ENCODE data around the gene WSB1. TPM values are rescaled to one million over a fixed set of nuclear protein-coding genes. Genes with fewer than 3 reads are reported as not detected.
"Not testable (repeated sequence)": the region's sequence is repeated elsewhere in the genome, so short reads cannot be mapped to it uniquely, and the experiment has no call there.

Gene WSB1
- total RNA-seq: 145 TPM
- polyA plus RNA-seq (ENCODE audit: insufficient read depth in 1 of 8, insufficient read length in 8 of 8, low replicate concordance in 1 of 8): 100 to 1,000 TPM in 7 of 8 donors, 10 to 100 TPM in 1; 98.9 to 249 (median 140) TPM
- long read RNA-seq, donor 1, full-length matches to known transcripts: 18 of 36 reads
- long read RNA-seq, donor 1, partial matches to known transcripts: 18 of 36 reads
- long read RNA-seq, donor 1, other reads (novel, unspliced or antisense): 0 of 36 reads
- long read RNA-seq, donor 2, full-length matches to known transcripts: 4 of 10 reads
- long read RNA-seq, donor 2, partial matches to known transcripts: 6 of 10 reads
- long read RNA-seq, donor 2, other reads (novel, unspliced or antisense): 0 of 10 reads
- long read RNA-seq, donor 3, full-length matches to known transcripts: 32 of 57 reads
- long read RNA-seq, donor 3, partial matches to known transcripts: 25 of 57 reads
- long read RNA-seq, donor 3, other reads (novel, unspliced or antisense): 0 of 57 reads
- long read RNA-seq, donor 4, full-length matches to known transcripts: 10 of 92 reads
- long read RNA-seq, donor 4, partial matches to known transcripts: 82 of 92 reads
- long read RNA-seq, donor 4, other reads (novel, unspliced or antisense): 0 of 92 reads
- long read RNA-seq, donor 5, full-length matches to known transcripts: 34 of 71 reads
- long read RNA-seq, donor 5, partial matches to known transcripts: 37 of 71 reads
- long read RNA-seq, donor 5, other reads (novel, unspliced or antisense): 0 of 71 reads
- long read RNA-seq, donor 6, full-length matches to known transcripts: 55 of 341 reads
- long read RNA-seq, donor 6, partial matches to known transcripts: 286 of 341 reads
- long read RNA-seq, donor 6, other reads (novel, unspliced or antisense): 0 of 341 reads
- long read RNA-seq, donor 7, full-length matches to known transcripts: 18 of 110 reads
- long read RNA-seq, donor 7, partial matches to known transcripts: 92 of 110 reads
- long read RNA-seq, donor 7, other reads (novel, unspliced or antisense): 0 of 110 reads
- long read RNA-seq, donor 8, full-length matches to known transcripts: 19 of 72 reads
- long read RNA-seq, donor 8, partial matches to known transcripts: 53 of 72 reads
- long read RNA-seq, donor 8, other reads (novel, unspliced or antisense): 0 of 72 reads
- long read RNA-seq, donor 9, full-length matches to known transcripts: 9 of 155 reads
- long read RNA-seq, donor 9, partial matches to known transcripts: 146 of 155 reads
- long read RNA-seq, donor 9, other reads (novel, unspliced or antisense): 0 of 155 reads
- long read RNA-seq, donor 10, full-length matches to known transcripts: 34 of 464 reads
- long read RNA-seq, donor 10, partial matches to known transcripts: 430 of 464 reads
- long read RNA-seq, donor 10, other reads (novel, unspliced or antisense): 0 of 464 reads
- long read RNA-seq, donor 11, full-length matches to known transcripts: 22 of 53 reads
- long read RNA-seq, donor 11, partial matches to known transcripts: 31 of 53 reads
- long read RNA-seq, donor 11, other reads (novel, unspliced or antisense): 0 of 53 reads

GRCh38 chr17:27293898-27294688, at the start of gene WSB1:
TSS of gene WSB1 (plus strand) at chr17:27294114. CDS start at chr17:27294396, 282 bp downstream.
- H3K4me3 ChIP-seq (ENCODE audit: low read length): peak within 1 kb of the TSS; percentile 72
- peaks cover 14% of the 10 kb centered on the region for H3K4me1 ChIP-seq (ENCODE audit: control insufficient read depth, insufficient read depth, low read length)
- DNase-seq: peak; percentile 98
- H3K9me3 ChIP-seq (replicated peaks; ENCODE audit: control insufficient read depth, low read depth, low read length): no peaks in the 10 kb centered on the region
- H3K36me3 ChIP-seq (ENCODE audit: control insufficient read depth, insufficient read depth, low read length): peaks cover 4% of the 10 kb centered on the region
- no peaks in the 10 kb centered on the region for H3K27me3 ChIP-seq (ENCODE audit: control insufficient read depth, insufficient read depth, low read length)
- under 1% methylated on average over 61 of the region's 66 CpGs for WGBS (ENCODE audit: insufficient coverage)
- H3K27ac ChIP-seq (ENCODE audit: low read length): peak within 1 kb of the TSS; percentile 99

- no peaks in the 10 kb centered on the region for H3K9me3 ChIP-seq (replicated peaks; ENCODE audit: control insufficient read depth, low read depth, low read length)
- peaks cover 2% of the 10 kb centered on the region for H3K27me3 ChIP-seq (ENCODE audit: control insufficient read depth, insufficient read depth, low read length)
- peak overlapping the region; percentile 91 for H3K27ac ChIP-seq (ENCODE audit: low read length)
- H3K4me1 ChIP-seq (ENCODE audit: control insufficient read depth, insufficient read depth, low read length): peaks cover 34% of the 10 kb centered on the region
- no peaks in the 10 kb centered on the region for H3K36me3 ChIP-seq (ENCODE audit: control insufficient read depth, insufficient read depth, low read length)
- DNase-seq: peak; percentile 96
- WGBS (ENCODE audit: insufficient coverage): 54% methylated on average over 6 of the region's 16 CpGs
- no peak overlapping the region for H3K4me3 ChIP-seq (ENCODE audit: low read length)
Observed at GRCh38 chr17:27244491-27245223, 49.3 kb upstream of the WSB1 start.

GRCh38 chr17:27245230-27245696, 48.7 kb upstream of the WSB1 start:
- 0% methylated on average over 2 of the region's 7 CpGs for WGBS (ENCODE audit: insufficient coverage)
- DNase-seq: peak; percentile 93
- no peak overlapping the region for H3K4me3 ChIP-seq (ENCODE audit: low read length)
- H3K9me3 ChIP-seq (replicated peaks; ENCODE audit: control insufficient read depth, low read depth, low read length): no peaks in the 10 kb centered on the region
- H3K36me3 ChIP-seq (ENCODE audit: control insufficient read depth, insufficient read depth, low read length): no peaks in the 10 kb centered on the region
- peak overlapping the region; percentile 91 for H3K27ac ChIP-seq (ENCODE audit: low read length)
- H3K4me1 ChIP-seq (ENCODE audit: control insufficient read depth, insufficient read depth, low read length): peaks cover 32% of the 10 kb centered on the region
- peaks cover 2% of the 10 kb centered on the region for H3K27me3 ChIP-seq (ENCODE audit: control insufficient read depth, insufficient read depth, low read length)

GRCh38 chr17:27246537-27246936, 47.4 kb upstream of the WSB1 start:
- DNase-seq: no peak
- H3K4me3 ChIP-seq (ENCODE audit: low read length): no peak overlapping the region
- peaks cover 26% of the 10 kb centered on the region for H3K4me1 ChIP-seq (ENCODE audit: control insufficient read depth, insufficient read depth, low read length)
- H3K36me3 ChIP-seq (ENCODE audit: control insufficient read depth, insufficient read depth, low read length): no peaks in the 10 kb centered on the region
- H3K27me3 ChIP-seq (ENCODE audit: control insufficient read depth, insufficient read depth, low read length): peaks cover 2% of the 10 kb centered on the region
- no peaks in the 10 kb centered on the region for H3K9me3 ChIP-seq (replicated peaks; ENCODE audit: control insufficient read depth, low read depth, low read length)
- H3K27ac ChIP-seq (ENCODE audit: low read length): no peak overlapping the region

GRCh38 chr17:27247071-27247957, 46.6 kb upstream of the WSB1 start:
- 61% methylated on average over 4 of the region's 7 CpGs for WGBS (ENCODE audit: insufficient coverage)
- H3K4me1 ChIP-seq (ENCODE audit: control insufficient read depth, insufficient read depth, low read length): peaks cover 26% of the 10 kb centered on the region
- DNase-seq: peak; percentile 82
- no peaks in the 10 kb centered on the region for H3K9me3 ChIP-seq (replicated peaks; ENCODE audit: control insufficient read depth, low read depth, low read length)
- H3K27me3 ChIP-seq (ENCODE audit: control insufficient read depth, insufficient read depth, low read length): no peaks in the 10 kb centered on the region
- H3K36me3 ChIP-seq (ENCODE audit: control insufficient read depth, insufficient read depth, low read length): no peaks in the 10 kb centered on the region
- H3K27ac ChIP-seq (ENCODE audit: low read length): peak overlapping the region; percentile 65
- H3K4me3 ChIP-seq (ENCODE audit: low read length): no peak overlapping the region

GRCh38 chr17:27247958-27248342, 46.0 kb upstream of the WSB1 start:
- no CpG with 5 or more reads among the region's 3 CpGs for WGBS (ENCODE audit: insufficient coverage)
- H3K4me3 ChIP-seq (ENCODE audit: low read length): no peak overlapping the region
- no peak overlapping the region for H3K27ac ChIP-seq (ENCODE audit: low read length)
- no peaks in the 10 kb centered on the region for H3K27me3 ChIP-seq (ENCODE audit: control insufficient read depth, insufficient read depth, low read length)
- H3K4me1 ChIP-seq (ENCODE audit: control insufficient read depth, insufficient read depth, low read length): peaks cover 22% of the 10 kb centered on the region
- no peak for DNase-seq
- H3K9me3 ChIP-seq (replicated peaks; ENCODE audit: control insufficient read depth, low read depth, low read length): no peaks in the 10 kb centered on the region
- no peaks in the 10 kb centered on the region for H3K36me3 ChIP-seq (ENCODE audit: control insufficient read depth, insufficient read depth, low read length)

- not testable (repeated sequence) for H3K27me3 ChIP-seq (ENCODE audit: control insufficient read depth, insufficient read depth, low read length); H3K9me3 ChIP-seq (replicated peaks; ENCODE audit: control insufficient read depth, low read depth, low read length); H3K4me1 ChIP-seq (ENCODE audit: control insufficient read depth, insufficient read depth, low read length); DNase-seq; H3K36me3 ChIP-seq (ENCODE audit: control insufficient read depth, insufficient read depth, low read length); H3K4me3 ChIP-seq (ENCODE audit: low read length); H3K27ac ChIP-seq (ENCODE audit: low read length)
- no CpG with 5 or more reads among the region's 1 CpG for WGBS (ENCODE audit: insufficient coverage)
Observed at GRCh38 chr17:27250791-27251190, 43.1 kb upstream of the WSB1 start.

GRCh38 chr17:27254802-27255201, 39.1 kb upstream of the WSB1 start:
- not testable (repeated sequence) for H3K27ac ChIP-seq (ENCODE audit: low read length); H3K4me1 ChIP-seq (ENCODE audit: control insufficient read depth, insufficient read depth, low read length); DNase-seq; H3K27me3 ChIP-seq (ENCODE audit: control insufficient read depth, insufficient read depth, low read length); H3K36me3 ChIP-seq (ENCODE audit: control insufficient read depth, insufficient read depth, low read length); H3K9me3 ChIP-seq (replicated peaks; ENCODE audit: control insufficient read depth, low read depth, low read length); H3K4me3 ChIP-seq (ENCODE audit: low read length)
- WGBS (ENCODE audit: insufficient coverage): 100% methylated on average over 1 of the region's 4 CpGs

Data from muscle of leg (tissue), 16 donors.